K562 (cell line): Measurements from ENCODE around the gene GABRG2. TPM values are rescaled to one million over a fixed set of nuclear protein-coding genes. Genes with fewer than 3 reads are reported as not detected.
A peak's percentile ranks its signal among the peaks of the same experiment; 100 is the strongest.
"Not testable (repeated sequence)": the region's sequence is repeated elsewhere in the genome, so short reads cannot be mapped to it uniquely, and the experiment has no call there.

Experiments
- ATAC-seq: fragments of 200-7000 bp; cut with Tn5 transposase; 3 replicates; pipeline ENCODE4 v1.9.1; 2020; ENCODE audit warnings: moderate library complexity
- BruUV-seq: library from RNA; stranded (reverse); fragments of 400-500 nt; replicated peaks from 2 replicates; lab custom pipeline; 2021; lab: Mats Ljungman, UMichigan
- CTCF ChIA-PET: fragments of 300-600 bp; formaldehyde crosslinking; extraction: SDS; loops from one replicate; lab custom pipeline; 2021; ENCODE audit warnings: low intra/inter-chr PET ratio; lab: Yijun Ruan, JAX
- POLR2A ChIA-PET: fragments of 300-600, 350-650 bp; sonication (Branson Sonifier 250); formaldehyde crosslinking; extraction: SDS; loops from one replicate; lab custom pipeline; 2021; ENCODE audit warnings: antibody characterized with exemption, inconsistent platforms; lab: Yijun Ruan, JAX
- DNase-seq, 4 experiments: peaks; one replicate each; pipeline versions ENCODE4 v3.0.0 to v3.0.0-alpha.2; 2011 to 2018; ENCODE audit warnings: low spot score in 3 of 4, mixed read lengths in 3 of 4; ENCODE audit errors: extremely low read depth in 1 of 4
- FAIRE-seq: peaks from 2 replicates; lab custom pipeline; 2011; peaks lifted over from hg19 to GRCh38; lab: Jason Lieb, UNC
- H2AFZ ChIP-seq: 2 replicates; pipeline ENCODE4 v1.6.0; 2011; ENCODE audit warnings: low read depth, low read length, control low read depth, inconsistent platforms
- H3K27ac ChIP-seq: fragments of 200-600 bp; 3 replicates; pipeline ENCODE4 v1.8.0; 2011; ENCODE audit warnings: low read depth, mild to moderate bottlenecking, control low read depth, inconsistent platforms, low read length, moderate library complexity, mixed read lengths; ENCODE audit errors: extremely low read depth
- H3K27me3 ChIP-seq, 2 experiments: fragments of 300-600 bp in 1 of 2; 2 replicates in 1 of 2; 3 replicates in 1 of 2; pipeline versions ENCODE4 v1.6.0 to v1.8.0; 2011; ENCODE audit warnings: inconsistent platforms in 2 of 2, low read length in 2 of 2, mild to moderate bottlenecking in 1 of 2, mixed read lengths in 1 of 2, moderate library complexity in 1 of 2; ENCODE audit not compliant: control insufficient read depth in 2 of 2, insufficient read depth in 2 of 2
- H3K36me3 ChIP-seq: fragments of 300-600 bp; 3 replicates; pipeline ENCODE4 v1.8.0; 2011; ENCODE audit warnings: mild to moderate bottlenecking, low read length, inconsistent platforms; ENCODE audit not compliant: control insufficient read depth, insufficient read depth
- H3K4me1 ChIP-seq, 2 experiments: fragments of 200-600 bp in 1 of 2; replicated peaks in 1 of 2; 2 replicates in 1 of 2; 3 replicates in 1 of 2; pipeline versions ENCODE4 v1.5.1 to v1.8.0; 2011; ENCODE audit warnings: inconsistent platforms in 2 of 2, low read length in 2 of 2, mild to moderate bottlenecking in 1 of 2, mixed read lengths in 1 of 2, moderate library complexity in 1 of 2; ENCODE audit not compliant: control insufficient read depth in 2 of 2, insufficient read depth in 2 of 2
- H3K4me2 ChIP-seq: 2 replicates; pipeline ENCODE4 v1.6.1; 2011; ENCODE audit warnings: low read length, control low read depth, inconsistent platforms, mixed read lengths; ENCODE audit not compliant: insufficient read depth
- H3K4me3 ChIP-seq: fragments of 200-600 bp; sonication (generic), shearing (Covaris generic); 2 replicates; pipeline ENCODE4 v1.5.1; 2016; ENCODE audit warnings: control low read depth, inconsistent platforms
- H3K79me2 ChIP-seq: fragments of 200-600 bp; 3 replicates; pipeline ENCODE4 v1.8.0; 2011; ENCODE audit warnings: low read length, inconsistent platforms; ENCODE audit not compliant: control insufficient read depth, insufficient read depth
- H3K9ac ChIP-seq, 2 experiments: 2 replicates each; pipeline versions ENCODE4 v1.6.0 to v1.6.1; 2011; ENCODE audit warnings: low read depth in 2 of 2, low read length in 2 of 2, control low read depth in 1 of 2, inconsistent platforms in 1 of 2, mild to moderate bottlenecking in 1 of 2, mixed read lengths in 1 of 2; ENCODE audit not compliant: insufficient read depth in 1 of 2
- H3K9me1 ChIP-seq: one replicate; pipeline ENCODE4 v1.6.0; 2011; ENCODE audit warnings: inconsistent platforms, mild to moderate bottlenecking, low read length, moderate library complexity; ENCODE audit not compliant: control insufficient read depth, insufficient read depth
- H3K9me3 ChIP-seq: replicated peaks from 2 replicates; pipeline ENCODE4 v1.5.1; 2011; ENCODE audit warnings: low read depth, low read length, inconsistent platforms; ENCODE audit not compliant: control insufficient read depth, insufficient read depth
- H4K20me1 ChIP-seq: replicated peaks from 2 replicates; pipeline ENCODE4 v1.6.1; 2011; ENCODE audit warnings: low read length, inconsistent platforms, mixed read lengths; ENCODE audit not compliant: control insufficient read depth, insufficient read depth
- EHMT2 ChIP-seq: fragments of 450-650 bp; IDR thresholded peaks from 2 replicates; pipeline ENCODE4 v1.6.1; 2018; ENCODE audit warnings: antibody characterized with exemption
- NCOA4 ChIP-seq: fragments of 450-650 bp; IDR thresholded peaks from 2 replicates; pipeline ENCODE4 v1.6.1; 2018; ENCODE audit warnings: mild to moderate bottlenecking; ENCODE audit not compliant: partially characterized antibody
- NFIC ChIP-seq: fragments of 450-650 bp; IDR thresholded peaks from 2 replicates; pipeline ENCODE4 v1.6.1; 2017; ENCODE audit warnings: mild to moderate bottlenecking, inconsistent platforms
- SRSF7 ChIP-seq: fragments of 200-400 bp; formaldehyde crosslinking; optimal IDR thresholded peaks from 2 replicates; pipeline ENCODE3; 2017; ENCODE audit warnings: mild to moderate bottlenecking, low read depth, low read length
- ZNF146 ChIP-seq: IDR thresholded peaks from one replicate; pipeline ENCODE4 v1.6.1; 2018; ENCODE audit warnings: missing compliant biosample characterization; ENCODE audit not compliant: unreplicated experiment
- WGBS: fragments of 100-300 bp; shearing (Covaris generic); methylation state at CpG from one replicate; pipeline ENCODE4 v1.1.6; 2016; ENCODE audit warnings: low coverage, mixed read lengths; ENCODE audit not compliant: insufficient coverage; ENCODE audit errors: missing lambda C conversion rate; 5-methylcytosine and 5-hydroxymethylcytosine counted together
- in situ Hi-C: fragments of 300-500 bp; cut with MboI; formaldehyde crosslinking; loops from 4 replicates; pipeline ENCODE4 v1.15.0; 2018; ENCODE audit warnings: inconsistent platforms, mixed read lengths
- intact Hi-C: fragments of 100-400 bp; cut with micrococcal nuclease; formaldehyde crosslinking; loops from 2 replicates; pipeline ENCODE4 v1.14.2; 2022
- polyA plus RNA-seq, 8 experiments: library from polyadenylated mRNA; depleted of rRNA in 4 of 8; stranded (reverse) in 5 of 8; unstranded in 3 of 8; fragments of >200 nt; fragmentation: Nextera tagmentation in 2 of 8; fragmentation: Illumina TruSeq in 1 of 8; extraction: Ambion mirVana in 2 of 8; extraction: Trizol in 1 of 8; gene quantifications; 2 replicates each; pipeline versions ENCODE4 v1.2.1 to v1.2.3, GENCODE V29; 2011 to 2014; ENCODE audit warnings: inconsistent platforms in 1 of 8, missing spikeins in 1 of 8
- total RNA-seq, 7 experiments: library from RNA; depleted of rRNA in 6 of 7; stranded (reverse); fragments of >200 nt in 6 of 7; fragmentation: Illumina TruSeq in 2 of 7; extraction: Trizol in 2 of 7; gene quantifications; 2 replicates each; pipeline versions ENCODE4 v1.2.1 to v1.2.3, GENCODE V29; 2011 to 2021; ENCODE audit warnings: low replicate concordance in 1 of 7

The GABRG2 gene
- total and polyA plus RNA-seq, 9 of the 15 experiments (the other 6 are each of a cell fraction or from before 2014, with no cell fraction given) = 0.03 to 1.2 (median 0.30) TPM; not detected in 3

- WGBS = 0% methylated on average over 3 of the region's 3 CpGs
- Histone ChIP-seq H3K9me3 (no peaks in the 10 kb centered on the region), H3K27ac (no peak overlapping the region), H3K9ac (no peak overlapping the region), H3K9me1 (no peaks in the 10 kb centered on the region), H3K4me3 (no peak overlapping the region), H3K27me3 (no peaks in the 10 kb centered on the region), H4K20me1 (no peaks in the 10 kb centered on the region), H3K4me2 (no peak overlapping the region), H3K79me2 (no peaks in the 10 kb centered on the region), H2AFZ (no peak overlapping the region), H3K36me3 (no peaks in the 10 kb centered on the region), H3K4me1 (no peaks in the 10 kb centered on the region)
- no TSS peak for BruUV-seq
- in situ Hi-C loops = no loop called here
- POLR2A ChIA-PET = interaction anchor here (0.5 kb wide), 1 partner anchor 33 kb away, joined by 3 read pairs; no protein-coding TSS in a partner anchor
- no peak for TF ChIP-seq NCOA4
- no peak for TF ChIP-seq SRSF7
- no peak for TF ChIP-seq EHMT2
- FAIRE-seq = no peak
- no peak for DNase-seq
- intact Hi-C loops = no loop called here
- no peak for ATAC-seq
- CTCF ChIA-PET = no interaction called here
Observed at GRCh38 chr5:162052676-162053075, 14.9 kb upstream of the GABRG2 start.

- H3K27ac ChIP-seq, intact Hi-C loops, H4K20me1 ChIP-seq, POLR2A ChIA-PET, BruUV-seq, H3K9me1 ChIP-seq, H3K27me3 ChIP-seq, H3K4me3 ChIP-seq, H3K9me3 ChIP-seq, H3K9ac ChIP-seq, DNase-seq, ATAC-seq, CTCF ChIA-PET, FAIRE-seq: not testable (repeated sequence)
- TF ChIP-seq ZNF146 (CRISPR knock-in tag) (peak; percentile 70), NFIC (peak; percentile 50; the same call in 1 of the 2 replicates)
- TF ChIP-seq, all 486 proteins: peak for 2; not testable (repeated sequence) for 484
- 0% methylated on average over 4 of the region's 4 CpGs for WGBS
- H3K79me2 ChIP-seq, H2AFZ ChIP-seq, H3K36me3 ChIP-seq, H3K4me2 ChIP-seq, in situ Hi-C loops, H3K4me1 ChIP-seq: not testable (repeated sequence)
Observed at GRCh38 chr5:162055095-162055494, 12.5 kb upstream of the GABRG2 start.
